Liver (tissue), 3 donors: ENCODE data around the gene TAF11L7.
"Not testable (repeated sequence)": the region's sequence is repeated elsewhere in the genome, so short reads cannot be mapped to it uniquely, and the experiment has no call there.

Experiments
- EGR1 ChIP-seq, 2 donors: IDR thresholded peaks; 2 replicates each; pipeline ENCODE4 v1.6.1; 2016 to 2018; ENCODE audit warnings: antibody characterized with exemption in 2 of 2, low read depth in 2 of 2
- RAD21 ChIP-seq, 2 donors: IDR thresholded peaks; 2 replicates each; pipeline ENCODE4 v1.6.1; 2016; ENCODE audit warnings: antibody characterized with exemption in 2 of 2, mild to moderate bottlenecking in 2 of 2
- SP1 ChIP-seq: IDR thresholded peaks from 2 replicates; pipeline ENCODE4 v1.6.1; 2018; ENCODE audit warnings: antibody characterized with exemption, mild to moderate bottlenecking
- TAF1 ChIP-seq: conservative IDR thresholded peaks from 2 replicates; pipeline ENCODE4 v1.6.1; 2016; ENCODE audit warnings: antibody characterized with exemption, mild to moderate bottlenecking
- TF ChIP-seq, protein P1 (sequence below): fragments of 150-350 bp; IDR thresholded peaks from 2 replicates; pipeline ENCODE4 v1.5.1; 2017; ENCODE audit warnings: improper control_type of control experiment, low read depth, low read length; ENCODE audit not compliant: missing input control
- TF ChIP-seq, protein P2 (sequence below): IDR thresholded peaks from 2 replicates; pipeline ENCODE4 v1.6.1; 2016; ENCODE audit warnings: antibody characterized with exemption
- donor health status: healthy.
- donor health status: healthy.

DNA sequence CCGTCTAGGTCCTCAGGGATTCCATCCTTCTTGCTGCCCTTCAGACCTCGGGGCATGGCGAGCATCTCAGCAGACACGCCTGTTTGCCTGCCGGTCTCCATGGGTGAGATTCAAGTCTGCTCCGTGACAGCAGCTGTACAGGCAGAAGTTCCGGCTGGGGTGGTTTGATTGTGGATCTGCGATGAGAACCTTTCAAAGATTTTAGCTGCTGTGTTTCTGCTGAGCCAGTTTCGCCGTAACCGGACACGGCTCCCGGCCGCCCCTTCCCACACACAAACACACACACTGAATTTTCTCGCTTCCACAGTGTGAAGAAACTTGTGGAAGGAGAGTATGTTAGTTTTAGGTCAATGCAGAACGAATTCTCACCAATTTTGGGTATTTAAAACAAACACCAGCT is at the start of gene TAF11L7:
- TF ChIP-seq SP1; EGR1 (IDR thresholded peaks at IDR 0.05; ENCODE audit: low read depth in 2 of 2); TAF1; RAD21 (IDR thresholded peaks at IDR 0.05): not testable (repeated sequence)
- TF ChIP-seq, protein P1, sequence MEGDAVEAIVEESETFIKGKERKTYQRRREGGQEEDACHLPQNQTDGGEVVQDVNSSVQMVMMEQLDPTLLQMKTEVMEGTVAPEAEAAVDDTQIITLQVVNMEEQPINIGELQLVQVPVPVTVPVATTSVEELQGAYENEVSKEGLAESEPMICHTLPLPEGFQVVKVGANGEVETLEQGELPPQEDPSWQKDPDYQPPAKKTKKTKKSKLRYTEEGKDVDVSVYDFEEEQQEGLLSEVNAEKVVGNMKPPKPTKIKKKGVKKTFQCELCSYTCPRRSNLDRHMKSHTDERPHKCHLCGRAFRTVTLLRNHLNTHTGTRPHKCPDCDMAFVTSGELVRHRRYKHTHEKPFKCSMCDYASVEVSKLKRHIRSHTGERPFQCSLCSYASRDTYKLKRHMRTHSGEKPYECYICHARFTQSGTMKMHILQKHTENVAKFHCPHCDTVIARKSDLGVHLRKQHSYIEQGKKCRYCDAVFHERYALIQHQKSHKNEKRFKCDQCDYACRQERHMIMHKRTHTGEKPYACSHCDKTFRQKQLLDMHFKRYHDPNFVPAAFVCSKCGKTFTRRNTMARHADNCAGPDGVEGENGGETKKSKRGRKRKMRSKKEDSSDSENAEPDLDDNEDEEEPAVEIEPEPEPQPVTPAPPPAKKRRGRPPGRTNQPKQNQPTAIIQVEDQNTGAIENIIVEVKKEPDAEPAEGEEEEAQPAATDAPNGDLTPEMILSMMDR = not testable (repeated sequence)
- TF ChIP-seq, protein P2, sequence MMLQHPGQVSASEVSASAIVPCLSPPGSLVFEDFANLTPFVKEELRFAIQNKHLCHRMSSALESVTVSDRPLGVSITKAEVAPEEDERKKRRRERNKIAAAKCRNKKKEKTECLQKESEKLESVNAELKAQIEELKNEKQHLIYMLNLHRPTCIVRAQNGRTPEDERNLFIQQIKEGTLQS = not testable (repeated sequence)
